ENCODE measurements around the gene PSME3IP1. TPM values are rescaled to one million over a fixed set of nuclear protein-coding genes. Genes with fewer than 3 reads are reported as not detected.

PSME3IP1 gene
- total RNA-seq, 4 donors from 2014 or later, result 38.8 to 68.9 (median 64.9) TPM

DNA sequence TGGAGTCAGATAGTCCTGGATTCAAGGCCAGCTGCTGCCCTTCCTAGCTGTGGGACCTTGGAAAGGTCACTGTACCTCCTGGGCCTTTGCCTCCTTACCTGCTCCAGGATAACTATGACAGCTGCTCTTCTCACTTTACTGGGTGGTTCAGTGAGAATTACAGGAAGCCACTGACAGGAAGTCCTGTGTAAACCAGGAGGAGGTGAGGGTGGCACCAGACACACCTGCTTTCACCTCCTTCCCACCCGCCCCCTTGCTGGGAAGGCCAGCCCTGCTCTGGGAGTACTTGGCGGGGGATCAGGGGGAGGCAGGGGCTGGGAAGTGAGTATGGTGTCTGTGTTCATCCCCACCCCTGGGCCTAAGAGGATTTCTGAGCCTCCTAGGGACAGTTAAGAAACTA, 50.9 kb downstream of the PSME3IP1 start:
- TF ChIP-seq, protein P1, sequence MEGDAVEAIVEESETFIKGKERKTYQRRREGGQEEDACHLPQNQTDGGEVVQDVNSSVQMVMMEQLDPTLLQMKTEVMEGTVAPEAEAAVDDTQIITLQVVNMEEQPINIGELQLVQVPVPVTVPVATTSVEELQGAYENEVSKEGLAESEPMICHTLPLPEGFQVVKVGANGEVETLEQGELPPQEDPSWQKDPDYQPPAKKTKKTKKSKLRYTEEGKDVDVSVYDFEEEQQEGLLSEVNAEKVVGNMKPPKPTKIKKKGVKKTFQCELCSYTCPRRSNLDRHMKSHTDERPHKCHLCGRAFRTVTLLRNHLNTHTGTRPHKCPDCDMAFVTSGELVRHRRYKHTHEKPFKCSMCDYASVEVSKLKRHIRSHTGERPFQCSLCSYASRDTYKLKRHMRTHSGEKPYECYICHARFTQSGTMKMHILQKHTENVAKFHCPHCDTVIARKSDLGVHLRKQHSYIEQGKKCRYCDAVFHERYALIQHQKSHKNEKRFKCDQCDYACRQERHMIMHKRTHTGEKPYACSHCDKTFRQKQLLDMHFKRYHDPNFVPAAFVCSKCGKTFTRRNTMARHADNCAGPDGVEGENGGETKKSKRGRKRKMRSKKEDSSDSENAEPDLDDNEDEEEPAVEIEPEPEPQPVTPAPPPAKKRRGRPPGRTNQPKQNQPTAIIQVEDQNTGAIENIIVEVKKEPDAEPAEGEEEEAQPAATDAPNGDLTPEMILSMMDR (IDR thresholded peaks at IDR 0.05), result no peak
- TF ChIP-seq POLR2A (IDR thresholded peaks at IDR 0.05), result no peak
- WGBS, 2 donors, result 86 to 94% methylated on average over 2 of the region's 2 CpGs
- intact Hi-C loops (cut with DNase I; ENCODE audit: low total_unique reads), result no loop called here
- no peak overlapping the region for H3K4me3 ChIP-seq (ENCODE audit: low read depth, poor library complexity, severe bottlenecking)
- no peak for DNase-seq (ENCODE audit: low spot score in 2 of 2)

DNA sequence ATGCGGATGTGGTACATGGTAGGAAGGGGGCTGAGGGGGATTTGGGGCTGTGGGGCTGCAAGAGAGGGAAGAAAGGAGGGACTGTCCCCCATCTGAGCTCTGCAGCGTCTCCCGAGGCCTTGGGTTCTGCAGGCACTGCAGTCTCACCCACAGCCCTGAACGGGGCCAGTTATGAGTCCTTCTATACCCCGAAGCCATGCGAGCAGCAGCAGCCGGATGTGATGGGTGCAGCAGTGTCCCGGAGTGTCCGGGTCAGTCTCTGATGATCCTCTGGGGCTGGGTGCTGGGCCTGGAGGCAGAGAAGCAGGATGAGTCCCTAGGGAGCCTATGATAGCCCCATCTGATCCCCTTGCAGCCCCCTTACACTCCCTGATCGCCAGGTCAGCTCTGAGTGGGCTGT, 52.0 kb downstream of the PSME3IP1 start:
- intact Hi-C loops (cut with DNase I; ENCODE audit: low total_unique reads), result no loop called here
- WGBS, 2 donors, result 82 to 84% methylated on average over 3 to 10 of the region's 10 CpGs
- no peak overlapping the region for H3K4me3 ChIP-seq (ENCODE audit: low read depth, poor library complexity, severe bottlenecking)
- TF ChIP-seq, protein P1 (IDR thresholded peaks at IDR 0.05), result no peak
- no peak for TF ChIP-seq POLR2A (IDR thresholded peaks at IDR 0.05)
- DNase-seq (ENCODE audit: low spot score in 2 of 2), result peak in 1 of 2 donors; percentile 80

DNA sequence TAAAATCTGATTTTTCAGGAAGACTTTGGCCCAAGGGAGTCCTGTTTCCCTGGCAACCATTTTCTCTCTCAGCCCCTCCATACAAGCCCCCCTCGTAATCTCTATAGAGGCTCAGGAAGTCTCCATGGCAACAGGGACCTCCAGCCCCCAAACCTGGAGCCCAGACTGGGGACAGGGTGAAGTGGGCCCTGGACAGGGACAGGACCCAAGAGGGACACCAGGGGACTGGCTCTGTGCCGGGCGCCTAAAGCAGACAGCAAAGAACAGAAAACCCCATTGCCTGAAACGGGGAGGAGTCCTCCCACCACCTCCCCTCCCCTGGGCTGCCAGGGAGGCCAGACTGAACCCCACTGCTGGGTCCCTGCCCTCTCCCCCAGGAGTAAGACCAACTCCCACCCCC, 52.8 kb downstream of the PSME3IP1 start:
- H3K4me3 ChIP-seq (ENCODE audit: low read depth, poor library complexity, severe bottlenecking), result no peak overlapping the region
- WGBS, 2 donors, result 71 to 72% methylated on average over 4 of the region's 4 CpGs
- TF ChIP-seq POLR2A (IDR thresholded peaks at IDR 0.05), result no peak
- TF ChIP-seq, protein P1 (IDR thresholded peaks at IDR 0.05), result no peak
- no peak for DNase-seq (ENCODE audit: low spot score in 2 of 2)
- intact Hi-C loops (cut with DNase I; ENCODE audit: low total_unique reads), result no loop called here

DNA sequence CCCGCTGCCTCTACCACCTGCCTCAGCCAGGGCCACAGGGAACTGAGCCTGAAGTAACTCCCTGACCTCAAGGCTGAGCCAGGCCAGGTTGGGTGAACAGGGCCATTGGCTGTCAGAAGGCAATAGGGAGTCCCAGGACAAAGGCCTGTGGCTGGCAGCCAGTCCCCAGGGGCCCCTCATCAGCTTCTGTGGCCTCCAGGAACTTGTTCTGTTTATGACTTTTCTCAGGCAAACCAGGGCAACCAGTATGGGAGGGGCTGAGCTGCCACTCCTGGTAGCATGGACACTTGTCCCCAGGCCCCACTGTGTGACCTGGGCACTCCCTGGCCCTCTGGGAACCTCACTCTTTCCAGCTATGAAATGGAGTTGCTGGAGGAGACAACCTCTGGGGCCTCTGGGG, 53.4 kb downstream of the PSME3IP1 start:
- intact Hi-C loops (cut with DNase I; ENCODE audit: low total_unique reads), result no loop called here
- WGBS, 2 donors, result 94 to 100% methylated on average over 1 of the region's 1 CpG

DNA sequence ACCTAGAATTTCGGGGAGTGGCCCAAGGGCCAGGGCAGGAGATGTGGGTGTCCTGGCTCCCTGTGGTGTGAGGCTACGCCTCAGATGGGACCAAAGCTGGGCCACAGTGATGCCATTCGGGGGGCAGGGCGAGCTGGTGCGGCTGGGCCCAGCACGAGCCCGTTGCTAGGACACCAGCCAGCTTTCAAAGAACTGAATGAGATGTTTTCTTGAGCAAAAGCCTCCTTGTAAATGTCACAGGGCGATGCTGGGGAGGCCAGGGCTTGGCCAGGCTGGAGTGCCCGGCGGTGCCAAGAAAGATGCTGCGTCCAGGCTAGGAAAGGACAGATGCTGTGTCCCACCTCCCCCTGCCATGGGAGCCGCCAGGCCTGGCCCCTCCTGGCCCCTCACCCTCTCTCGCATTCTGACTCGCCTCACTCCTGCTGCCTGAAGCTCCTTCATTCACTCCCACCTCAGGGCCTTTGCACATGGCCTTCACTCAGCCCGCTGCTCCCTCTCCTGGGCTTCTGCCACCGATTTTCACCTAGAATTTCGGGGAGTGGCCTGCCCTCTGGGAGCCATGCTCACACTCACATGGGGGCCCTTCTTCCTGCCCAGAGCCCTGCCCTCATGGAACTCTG, 54.4 kb downstream of the PSME3IP1 start:
- intact Hi-C loops (cut with DNase I; ENCODE audit: low total_unique reads), result no loop called here
- no peak for DNase-seq (ENCODE audit: low spot score in 2 of 2)
- no peak overlapping the region for H3K4me3 ChIP-seq (ENCODE audit: low read depth, poor library complexity, severe bottlenecking)
- WGBS, 2 donors, result 85 to 87% methylated on average over 16 to 17 of the region's 17 CpGs
- TF ChIP-seq, protein P1 (IDR thresholded peaks at IDR 0.05), result no peak
- TF ChIP-seq POLR2A (IDR thresholded peaks at IDR 0.05), result no peak

More for the DNA sequence above, 53.4 kb downstream of the PSME3IP1 start:
- no peak for DNase-seq (ENCODE audit: low spot score in 2 of 2)
- no peak overlapping the region for H3K4me3 ChIP-seq (ENCODE audit: low read depth, poor library complexity, severe bottlenecking)
- TF ChIP-seq POLR2A (IDR thresholded peaks at IDR 0.05), result no peak
- TF ChIP-seq, protein P1 (IDR thresholded peaks at IDR 0.05), result no peak

DNA sequence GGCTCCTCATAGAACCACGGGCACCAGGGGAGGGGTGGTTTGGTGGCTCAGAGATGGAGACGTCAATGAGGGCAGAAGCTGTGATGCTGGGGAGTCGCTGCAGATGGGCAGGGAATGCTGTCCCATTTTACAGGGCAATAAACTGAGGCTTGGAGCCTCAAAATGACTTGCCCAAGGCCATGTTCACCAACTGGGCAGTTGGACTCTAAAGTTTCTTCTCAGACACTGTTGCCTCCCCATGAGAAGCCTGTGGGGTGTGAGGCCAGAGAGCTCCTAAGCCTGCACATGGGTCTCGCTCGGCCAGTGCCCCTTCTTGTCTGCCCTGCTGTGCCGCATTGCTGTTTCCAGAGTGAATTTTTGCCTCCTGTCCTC, 54.9 kb downstream of the PSME3IP1 start:
- 97 to 98% methylated on average over 6 of the region's 6 CpGs for WGBS, 2 donors

More for the DNA sequence above, 54.9 kb downstream of the PSME3IP1 start:
- no peak for DNase-seq (ENCODE audit: low spot score in 2 of 2)
- intact Hi-C loops (cut with DNase I; ENCODE audit: low total_unique reads), result no loop called here
- no peak overlapping the region for H3K4me3 ChIP-seq (ENCODE audit: low read depth, poor library complexity, severe bottlenecking)
- TF ChIP-seq, protein P1 (IDR thresholded peaks at IDR 0.05), result no peak
- no peak for TF ChIP-seq POLR2A (IDR thresholded peaks at IDR 0.05)

Data from lower leg skin (tissue), 4 donors.